ENCODE data around the gene ABHD3.
A peak's percentile ranks its signal among the peaks of the same experiment; 100 is the strongest.
"Not testable (repeated sequence)": the region's sequence is repeated elsewhere in the genome, so short reads cannot be mapped to it uniquely, and the experiment has no call there.

ABHD3 gene

DNA sequence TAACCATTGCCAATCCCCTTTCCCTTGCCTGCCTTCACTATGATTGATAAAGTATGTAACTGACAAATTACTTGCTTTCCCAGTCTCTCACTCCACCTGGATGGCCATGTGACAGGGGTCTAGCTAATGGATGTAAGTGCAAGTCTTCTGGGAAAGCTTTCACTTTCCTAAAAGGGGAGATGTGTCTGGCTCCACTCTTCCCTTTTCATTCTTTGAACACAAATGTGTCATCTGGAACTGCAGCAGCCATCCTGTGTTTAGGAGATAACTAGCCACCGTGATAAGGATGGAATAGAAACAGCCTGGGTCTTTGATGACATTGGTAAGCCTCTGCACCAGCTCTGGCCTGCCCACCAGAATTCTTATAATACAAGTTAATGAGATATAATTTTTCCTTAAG is 54.3 kb downstream of the ABHD3 start:
- DNase-seq, result no peak

DNA sequence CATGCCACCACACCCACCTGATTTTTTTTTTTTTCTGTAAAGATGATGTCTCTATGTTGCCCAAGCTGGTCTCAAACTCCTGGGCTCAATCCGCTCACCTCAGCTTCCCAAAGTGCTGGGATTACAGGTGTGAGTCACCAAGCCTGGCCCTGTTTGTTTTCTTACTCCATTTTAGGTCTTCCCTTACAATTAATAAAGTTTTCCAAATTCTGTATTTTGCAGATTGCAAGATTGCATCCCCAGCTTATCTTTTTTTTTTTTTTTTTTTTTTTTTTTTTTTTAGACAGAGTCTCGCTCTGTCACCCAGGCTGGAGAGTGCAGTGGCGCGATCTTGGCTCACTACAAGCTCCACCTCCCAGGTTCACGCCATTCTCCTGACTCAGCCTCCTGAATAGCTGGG is 64.2 kb downstream of the ABHD3 start:
- DNase-seq, result not testable (repeated sequence)

GRCh38 chr18:21638822-21639221 is 65.8 kb downstream of the ABHD3 start:
- DNase-seq, result no peak

GRCh38 chr18:21636769-21637168 is 67.8 kb downstream of the ABHD3 start:
- DNase-seq, result no peak

GRCh38 chr18:21634588-21635199 is 69.9 kb downstream of the ABHD3 start:
- no peak for DNase-seq

- no peak for DNase-seq
Observed at GRCh38 chr18:21632393-21632792, 72.2 kb downstream of the ABHD3 start.

DNA sequence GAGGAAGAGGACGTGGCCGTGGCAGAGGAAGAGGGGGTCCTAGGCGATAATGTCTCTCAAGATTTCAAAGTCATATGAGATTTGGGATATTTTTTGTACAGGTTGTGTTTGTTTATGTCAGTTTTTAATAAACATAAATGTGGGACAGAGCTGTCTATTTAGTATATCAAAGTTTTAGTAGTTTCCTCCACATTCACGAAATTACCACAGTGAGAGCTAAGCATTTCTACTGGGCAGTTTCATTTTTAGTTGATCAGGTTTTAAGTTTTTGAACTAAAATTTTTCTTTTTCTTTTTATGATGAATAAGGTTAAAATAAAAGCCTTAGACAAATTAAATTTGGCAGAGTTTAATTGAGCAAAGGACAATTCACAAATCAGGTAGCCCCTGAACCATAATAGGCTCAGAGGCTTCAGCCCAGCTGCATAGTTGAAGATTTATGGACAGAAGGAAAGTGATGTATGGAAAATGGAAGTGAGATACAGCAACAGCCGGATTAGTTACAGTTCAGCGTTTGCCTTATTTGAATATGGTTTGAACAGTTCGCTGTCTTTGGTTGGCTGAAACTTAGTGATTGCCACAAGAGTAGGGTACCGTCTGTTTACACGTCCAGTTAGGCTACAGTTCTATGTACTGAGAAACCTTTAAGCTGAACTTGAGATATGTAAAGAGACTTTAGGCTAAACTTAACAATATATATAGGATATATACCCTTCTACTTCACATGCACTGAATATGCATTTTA is 75.3 kb downstream of the ABHD3 start:
- no peak for DNase-seq

DNA sequence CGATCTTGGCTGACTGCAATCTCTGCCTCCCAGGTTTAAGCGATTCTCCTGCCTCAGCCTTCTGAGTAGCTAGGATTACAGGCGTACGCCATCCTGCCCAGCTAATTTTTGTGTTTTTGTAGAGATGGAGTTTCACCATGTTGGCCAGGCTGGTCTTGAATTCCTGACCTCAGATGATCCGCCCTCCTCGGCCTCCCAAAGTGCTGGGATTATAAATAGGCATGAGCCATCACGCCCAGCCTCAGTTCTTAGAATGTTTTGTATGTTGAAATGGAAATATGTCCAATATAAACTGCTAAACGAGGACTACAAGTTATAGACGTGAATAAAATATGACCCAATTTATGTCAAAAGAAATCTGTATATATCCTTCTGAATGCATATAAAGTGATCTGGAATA is 82.9 kb downstream of the ABHD3 start:
- not testable (repeated sequence) for DNase-seq

- DNase-seq, result peak; percentile 35 to 91 (median 78)
Observed at GRCh38 chr18:21612125-21613039, 92.2 kb downstream of the ABHD3 start, which contains the start of gene SNRPD1. SNRPD1 (plus strand) TSS chr18:21612314; CDS start chr18:21612430, 116 bp downstream.

- not testable (repeated sequence) for DNase-seq
Observed at GRCh38 chr18:21611401-21612124, 93.0 kb downstream of the ABHD3 start.

DNA sequence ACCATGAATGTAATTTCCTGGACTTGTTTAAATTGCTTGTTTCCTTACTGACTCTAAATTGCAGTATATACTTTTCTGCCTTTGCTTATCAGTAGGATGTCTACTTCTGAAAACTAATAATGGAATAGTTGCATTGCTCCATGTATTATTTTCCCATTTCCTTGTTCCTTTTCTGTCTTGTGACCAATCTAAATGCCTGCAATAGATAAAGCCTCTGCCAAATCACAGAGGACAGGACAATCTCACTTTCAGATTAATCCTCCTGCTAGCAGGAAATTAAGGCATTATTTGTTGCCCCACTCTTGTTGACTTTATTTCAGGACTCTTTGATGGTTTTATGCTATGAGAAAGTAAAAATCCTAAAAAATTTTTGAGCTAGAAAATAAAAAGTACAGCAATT is 99.4 kb downstream of the ABHD3 start:
- DNase-seq, result no peak

- DNase-seq, result no peak
Observed at GRCh38 chr18:21604671-21605070, 99.9 kb downstream of the ABHD3 start.

DNA sequence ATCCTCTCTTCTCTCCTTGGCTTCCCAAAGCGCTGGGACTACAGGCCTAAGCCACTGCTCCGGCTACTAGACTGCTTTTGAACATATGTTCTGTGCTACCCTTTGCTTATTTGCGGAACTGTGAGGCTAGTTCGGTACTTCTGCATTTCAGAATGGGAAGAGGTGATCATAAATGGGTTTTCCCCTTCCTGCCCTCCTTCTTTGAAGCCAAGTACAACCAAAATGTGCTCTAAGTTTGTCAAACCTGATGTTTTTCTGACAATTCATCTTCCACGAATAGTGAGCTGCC is 102.3 kb downstream of the ABHD3 start:
- peak in 4 of 14 donors; percentile 1 to 11 (median 4) for DNase-seq
